Endometrial microvascular endothelial cells (primary cell): ENCODE data around the gene MEAF6. TPM values are rescaled to one million over a fixed set of nuclear protein-coding genes. Genes with fewer than 3 reads are reported as not detected.
"Not testable (repeated sequence)": the region's sequence is repeated elsewhere in the genome, so short reads cannot be mapped to it uniquely, and the experiment has no call there.

Source experiments
- in situ Hi-C: cut with HindIII; loops from 2 replicates; pipeline ENCODE4 v1.10.0; 2017; ENCODE audit warnings: low sequenced_read_pairs, low pct_unique_long_range_greater_than_20kb; ENCODE audit errors: inconsistent ontology term
- total RNA-seq: library from RNA; depleted of rRNA; stranded (reverse); fragments of >200 nt; gene quantifications from one replicate; pipeline ENCODE4 v1.2.3, GENCODE V29; 2015; ENCODE audit errors: inconsistent ontology term

MEAF6 gene
- total RNA-seq, 1 donor from 2014 or later, result 80.2 TPM

GRCh38 chr1:37533317-37534093 is 18.9 kb upstream of the MEAF6 start:
- in situ Hi-C loops, result no loop called here

GRCh38 chr1:37532418-37533156 is 18.0 kb upstream of the MEAF6 start:
- in situ Hi-C loops, result not testable (repeated sequence)

GRCh38 chr1:37529888-37530287 is 15.3 kb upstream of the MEAF6 start:
- in situ Hi-C loops, result not testable (repeated sequence)

- in situ Hi-C loops, result no loop called here
Measured at GRCh38 chr1:37519613-37520012, 5.0 kb upstream of the MEAF6 start.

- in situ Hi-C loops, result not testable (repeated sequence)
Measured at GRCh38 chr1:37518929-37519328, 4.4 kb upstream of the MEAF6 start.

GRCh38 chr1:37518241-37518640 is 3.7 kb upstream of the MEAF6 start:
- in situ Hi-C loops, result not testable (repeated sequence)

GRCh38 chr1:37517569-37517968 is 3.0 kb upstream of the MEAF6 start:
- in situ Hi-C loops, result no loop called here

GRCh38 chr1:37515185-37516034 is 844 bp upstream of the MEAF6 start:
- in situ Hi-C loops, result no loop called here

- in situ Hi-C loops, result no loop called here
Measured at GRCh38 chr1:37513795-37514349, 694 bp downstream of the MEAF6 start.

- in situ Hi-C loops, result no loop called here
Measured at GRCh38 chr1:37509181-37509580, 5.4 kb downstream of the MEAF6 start.

- in situ Hi-C loops, result no loop called here
Measured at GRCh38 chr1:37506740-37507139, 7.8 kb downstream of the MEAF6 start.

- in situ Hi-C loops, result not testable (repeated sequence)
Measured at GRCh38 chr1:37502791-37503190, 11.8 kb downstream of the MEAF6 start.

- in situ Hi-C loops, result no loop called here
Measured at GRCh38 chr1:37502104-37502503, 12.5 kb downstream of the MEAF6 start.

- in situ Hi-C loops, result no loop called here
Measured at GRCh38 chr1:37501661-37502060, 12.9 kb downstream of the MEAF6 start.

GRCh38 chr1:37498872-37499617 is 15.5 kb downstream of the MEAF6 start:
- in situ Hi-C loops, result no loop called here

- in situ Hi-C loops, result no loop called here
Measured at GRCh38 chr1:37497832-37498231, 16.7 kb downstream of the MEAF6 start.

GRCh38 chr1:37495875-37496274 is 18.7 kb downstream of the MEAF6 start:
- in situ Hi-C loops, result no loop called here

- in situ Hi-C loops, result no loop called here
Measured at GRCh38 chr1:37493336-37494098, 21.0 kb downstream of the MEAF6 start.
